Cardiac muscle cell (in vitro differentiated cells and primary cell): ENCODE results near the gene PGAM5. TPM values are rescaled to one million over a fixed set of nuclear protein-coding genes. Genes with fewer than 3 reads are reported as not detected.

Source experiments
- DNase-seq, 2 donors: peaks; one replicate each; pipeline versions ENCODE4 v3.0.0 to v3.0.0-alpha.2; 2010 to 2017; ENCODE audit warnings: low read depth in 1 of 2, low spot score in 1 of 2
- H3K27ac ChIP-seq: fragments of 200-600 bp; sonication (generic); 2 replicates; pipeline ENCODE4 v1.5.1; 2016
- H3K27me3 ChIP-seq: fragments of 200-600 bp; sonication (generic); 2 replicates; pipeline ENCODE4 v1.6.0; 2016; ENCODE audit warnings: control low read depth
- H3K36me3 ChIP-seq: fragments of 200-600 bp; sonication (generic); 2 replicates; pipeline ENCODE4 v1.5.1; 2016; ENCODE audit warnings: control low read depth
- H3K4me1 ChIP-seq: fragments of 200-600 bp; sonication (generic); 2 replicates; pipeline ENCODE4 v1.8.1; 2017; ENCODE audit warnings: low read depth, mild to moderate bottlenecking, mixed run types
- H3K4me3 ChIP-seq: fragments of 200-600 bp; sonication (generic); 2 replicates; pipeline ENCODE4 v1.5.1; 2016; ENCODE audit warnings: mild to moderate bottlenecking
- H3K9me3 ChIP-seq: fragments of 200-600 bp; sonication (generic); 2 replicates; pipeline ENCODE4 v1.5.1; 2017; ENCODE audit warnings: low read depth, mild to moderate bottlenecking, control low read depth
- polyA plus RNA-seq: library from polyadenylated mRNA; unstranded; fragments of >200 nt; fragmentation: Nextera tagmentation; extraction: Ambion mirVana; gene quantifications from 2 replicates; pipeline ENCODE4 v1.2.1, GENCODE V29; 2016
- total RNA-seq: library from RNA; depleted of rRNA; stranded (reverse); fragments of >200 nt; gene quantifications from 2 replicates; pipeline ENCODE4 v1.2.3, GENCODE V29; 2016
- TF ChIP-seq, protein P1 (sequence below): IDR thresholded peaks from 2 replicates; pipeline ENCODE4 v1.5.1; 2012; ENCODE audit warnings: low read depth, mild to moderate bottlenecking, low read length

The PGAM5 gene
- total and polyA plus RNA-seq, 2 experiments from 2014 or later: 23.8 to 28.5 TPM

DNA sequence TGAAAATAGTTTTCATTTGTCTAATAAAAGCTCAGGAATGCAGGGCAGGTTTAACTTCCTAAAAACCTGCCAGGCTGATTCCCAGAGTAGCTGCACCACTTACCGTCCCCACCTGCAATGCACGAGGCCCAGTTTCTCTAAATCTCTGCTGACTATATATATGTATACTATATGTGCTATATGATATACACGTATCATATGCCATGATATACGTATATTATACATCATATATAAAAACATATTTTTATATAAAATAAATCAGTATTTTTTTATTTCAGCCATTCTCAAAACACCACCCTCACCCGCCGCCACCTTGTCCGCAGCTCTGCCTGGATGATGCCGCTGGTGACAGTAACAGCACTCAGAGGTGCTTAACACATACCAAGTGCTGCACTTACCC lies 48.7 kb downstream of the PGAM5 start:
- Histone ChIP-seq H3K9me3 (no peaks in the 10 kb centered on the region), H3K4me1 (no peaks in the 10 kb centered on the region), H3K36me3 (peaks cover 7% of the 10 kb centered on the region), H3K27me3 (no peaks in the 10 kb centered on the region), H3K27ac (no peak overlapping the region), H3K4me3 (no peak overlapping the region)
- TF ChIP-seq, protein P1, sequence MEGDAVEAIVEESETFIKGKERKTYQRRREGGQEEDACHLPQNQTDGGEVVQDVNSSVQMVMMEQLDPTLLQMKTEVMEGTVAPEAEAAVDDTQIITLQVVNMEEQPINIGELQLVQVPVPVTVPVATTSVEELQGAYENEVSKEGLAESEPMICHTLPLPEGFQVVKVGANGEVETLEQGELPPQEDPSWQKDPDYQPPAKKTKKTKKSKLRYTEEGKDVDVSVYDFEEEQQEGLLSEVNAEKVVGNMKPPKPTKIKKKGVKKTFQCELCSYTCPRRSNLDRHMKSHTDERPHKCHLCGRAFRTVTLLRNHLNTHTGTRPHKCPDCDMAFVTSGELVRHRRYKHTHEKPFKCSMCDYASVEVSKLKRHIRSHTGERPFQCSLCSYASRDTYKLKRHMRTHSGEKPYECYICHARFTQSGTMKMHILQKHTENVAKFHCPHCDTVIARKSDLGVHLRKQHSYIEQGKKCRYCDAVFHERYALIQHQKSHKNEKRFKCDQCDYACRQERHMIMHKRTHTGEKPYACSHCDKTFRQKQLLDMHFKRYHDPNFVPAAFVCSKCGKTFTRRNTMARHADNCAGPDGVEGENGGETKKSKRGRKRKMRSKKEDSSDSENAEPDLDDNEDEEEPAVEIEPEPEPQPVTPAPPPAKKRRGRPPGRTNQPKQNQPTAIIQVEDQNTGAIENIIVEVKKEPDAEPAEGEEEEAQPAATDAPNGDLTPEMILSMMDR: no peak
- DNase-seq: no peak

GRCh38 chr12:132761032-132761920 lies 50.6 kb downstream of the PGAM5 start, which contains the start of gene ANKLE2:
TSS of gene ANKLE2 (minus strand) at chr12:132761832. CDS start at chr12:132761798, 34 bp downstream.
- TF ChIP-seq, protein P1: no peak
- no peaks in the 10 kb centered on the region for H3K27me3 ChIP-seq
- no peaks in the 10 kb centered on the region for H3K9me3 ChIP-seq
- H3K4me3 ChIP-seq: peak within 1 kb of the TSS; percentile 100
- DNase-seq: peak; percentile 74 to 78
- H3K27ac ChIP-seq: peak within 1 kb of the TSS; percentile 98
- peaks cover 3% of the 10 kb centered on the region for H3K4me1 ChIP-seq
- H3K36me3 ChIP-seq: peaks cover 3% of the 10 kb centered on the region

DNA sequence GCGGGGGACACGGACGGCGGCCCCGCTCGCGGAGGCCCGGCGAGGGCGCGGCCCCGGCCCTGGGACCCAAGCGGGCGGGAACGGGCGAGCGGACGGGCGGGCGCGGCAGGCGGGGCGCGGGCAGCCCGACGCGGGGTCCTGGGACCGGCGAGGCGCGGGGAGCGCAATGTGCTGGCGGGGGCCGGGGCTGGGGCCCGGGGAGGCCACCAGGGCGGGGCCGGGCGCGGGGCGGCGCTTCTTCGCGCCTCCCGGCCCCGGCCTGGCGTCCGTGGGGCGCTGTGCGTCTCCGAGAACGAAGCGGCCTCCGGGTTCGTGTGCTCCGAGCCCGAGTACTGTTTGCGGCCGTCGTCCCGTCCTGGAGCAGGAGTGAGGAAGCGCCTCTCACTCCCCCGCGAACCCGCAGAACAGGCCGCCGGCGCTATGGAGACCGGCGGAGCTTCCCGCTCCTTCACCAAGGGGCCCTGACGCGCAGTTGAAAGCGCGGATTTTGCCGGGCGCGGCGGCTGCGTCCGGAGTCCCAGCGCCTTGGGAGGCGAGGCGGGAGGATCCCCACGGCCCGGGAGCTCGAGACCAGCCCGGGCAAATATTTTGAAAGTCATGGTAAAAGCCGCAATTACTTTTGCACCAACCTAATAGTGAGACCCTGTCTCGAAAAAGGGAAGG lies 51.4 kb downstream of the PGAM5 start:
- TF ChIP-seq, protein P1: peak; percentile 14
- peaks cover 5% of the 10 kb centered on the region for H3K4me1 ChIP-seq
- H3K9me3 ChIP-seq: no peaks in the 10 kb centered on the region
- DNase-seq: peak; percentile 93 to 94
- no peaks in the 10 kb centered on the region for H3K27me3 ChIP-seq
- H3K27ac ChIP-seq: peak overlapping the region; percentile 98
- peaks cover 3% of the 10 kb centered on the region for H3K36me3 ChIP-seq
- peak overlapping the region; percentile 79 for H3K4me3 ChIP-seq

DNA sequence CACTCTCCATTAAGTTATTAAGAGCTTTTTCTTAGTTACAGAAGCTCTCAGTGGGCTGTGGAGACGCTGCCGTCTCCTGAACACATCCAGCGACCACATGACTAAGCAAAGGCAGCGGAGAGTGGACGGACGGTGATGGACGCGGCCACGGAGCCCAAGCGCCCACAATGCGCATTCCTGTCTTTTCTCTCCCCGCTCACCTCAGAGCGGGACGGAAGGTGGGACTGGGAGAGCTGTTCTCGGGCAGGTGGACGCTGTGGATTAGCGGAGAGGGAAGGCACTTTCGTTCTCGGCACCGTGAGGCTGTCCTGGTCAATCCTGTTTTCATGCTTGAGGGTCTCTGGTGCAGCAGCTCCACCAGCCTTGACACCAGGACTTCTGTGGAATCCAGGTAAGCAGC lies 53.6 kb downstream of the PGAM5 start:
- Histone ChIP-seq H3K27me3 (no peaks in the 10 kb centered on the region), H3K4me1 (peaks cover 8% of the 10 kb centered on the region), H3K9me3 (no peaks in the 10 kb centered on the region), H3K4me3 (no peak overlapping the region), H3K27ac (no peak overlapping the region), H3K36me3 (no peaks in the 10 kb centered on the region)
- no peak for DNase-seq
- TF ChIP-seq, protein P1: no peak

- TF ChIP-seq, protein P1: no peak
- H3K36me3 ChIP-seq: peaks cover 2% of the 10 kb centered on the region
- no peak overlapping the region for H3K4me3 ChIP-seq
- H3K4me1 ChIP-seq: peaks cover 8% of the 10 kb centered on the region
- H3K27ac ChIP-seq: peak overlapping the region; percentile 24
- no peaks in the 10 kb centered on the region for H3K9me3 ChIP-seq
- DNase-seq: no peak
- H3K27me3 ChIP-seq: no peaks in the 10 kb centered on the region
These were observed 54.7 kb downstream of the PGAM5 start for GRCh38 chr12:132765361-132765760.
